Omental fat pad (tissue), 4 donors: ENCODE results near the gene TP73. TPM values are rescaled to one million over a fixed set of nuclear protein-coding genes. Genes with fewer than 3 reads are reported as not detected.

ENCODE experiments used
- ATAC-seq: fragments of 150-250 bp; one replicate; pipeline ENCODE4 v1.9.1; 2016; ENCODE audit warnings: mild to moderate bottlenecking, moderate library complexity; ENCODE audit not compliant: low FRiP score
- DNase-seq: peaks from one replicate; pipeline ENCODE4 v3.0.0-alpha.2; 2019; ENCODE audit warnings: low spot score
- CTCF ChIP-seq, 3 donors: fragments of 450-650 bp; IDR thresholded peaks; one replicate each; pipeline ENCODE4 v1.5.1; 2016 to 2017; ENCODE audit warnings: antibody characterized with exemption in 3 of 3, mild to moderate bottlenecking in 3 of 3, moderate library complexity in 2 of 3
- total RNA-seq, 4 donors: library from RNA; depleted of rRNA; stranded (reverse); fragments of >200 nt; gene quantifications; one replicate each; pipeline ENCODE4 v1.1.0, GENCODE V29; 2016

Gene TP73
- not detected for total RNA-seq

- DNase-seq (no peak), ATAC-seq (no peak)
- no peak for TF ChIP-seq CTCF (IDR thresholded peaks at IDR 0.05)
Observed at GRCh38 chr1:3651930-3652547, at the start of gene TP73. TP73 (plus strand) TSS chr1:3652516; CDS start chr1:3682366, 29,850 bp downstream.

- DNase-seq, result no peak
- ATAC-seq, result no peak
- TF ChIP-seq CTCF (IDR thresholded peaks at IDR 0.05), result no peak
Observed at GRCh38 chr1:3603156-3603555, 49.2 kb upstream of the TP73 start.

GRCh38 chr1:3603571-3604467, 48.5 kb upstream of the TP73 start:
- ATAC-seq (no peak), DNase-seq (no peak)
- no peak for TF ChIP-seq CTCF (IDR thresholded peaks at IDR 0.05)

- ATAC-seq (no peak), DNase-seq (no peak)
- TF ChIP-seq CTCF (IDR thresholded peaks at IDR 0.05), result no peak
Observed at GRCh38 chr1:3604468-3604974, 47.8 kb upstream of the TP73 start.

GRCh38 chr1:3604997-3605823, 47.1 kb upstream of the TP73 start:
- no peak for TF ChIP-seq CTCF (IDR thresholded peaks at IDR 0.05)
- ATAC-seq (no peak), DNase-seq (no peak)

- DNase-seq (no peak), ATAC-seq (no peak)
- TF ChIP-seq CTCF (IDR thresholded peaks at IDR 0.05), result no peak
Observed at GRCh38 chr1:3606779-3607702, 45.3 kb upstream of the TP73 start.
